HuH-7 (cell line): ENCODE measurements around the gene MYL10.
"Not testable (repeated sequence)": the region's sequence is repeated elsewhere in the genome, so short reads cannot be mapped to it uniquely, and the experiment has no call there.

Experiments
- DNase-seq: peaks from one replicate; pipeline ENCODE4 v3.0.0; 2011; ENCODE audit warnings: low spot score

Gene MYL10

GRCh38 chr7:101651112-101651511 is 22.0 kb upstream of the MYL10 start:
- no peak for DNase-seq

DNA sequence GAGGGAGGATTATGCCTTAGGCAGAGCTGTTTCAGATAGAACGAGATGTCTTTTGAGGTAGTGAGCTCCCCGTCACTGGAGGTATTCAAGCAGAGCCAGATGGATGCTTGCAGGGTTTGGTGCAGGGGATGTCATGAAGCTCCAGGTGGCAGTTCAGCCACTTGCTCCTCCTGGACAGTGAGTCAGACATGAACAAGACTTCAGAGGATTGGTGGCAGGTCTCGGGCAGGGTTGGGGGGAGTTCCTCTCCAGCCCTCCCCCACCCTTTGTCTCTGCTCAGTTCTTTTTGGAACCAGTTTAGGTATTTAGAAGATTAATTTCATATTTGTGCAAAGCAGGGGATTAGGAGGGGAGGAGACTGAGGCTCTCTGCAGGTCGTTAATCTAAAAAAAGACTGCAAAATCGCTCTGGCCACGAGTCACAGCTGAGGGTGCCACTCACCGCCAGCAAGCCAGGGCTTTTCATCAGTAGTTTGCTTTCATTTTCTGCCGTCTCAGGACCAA is 21.5 kb upstream of the MYL10 start:
- no peak for DNase-seq

DNA sequence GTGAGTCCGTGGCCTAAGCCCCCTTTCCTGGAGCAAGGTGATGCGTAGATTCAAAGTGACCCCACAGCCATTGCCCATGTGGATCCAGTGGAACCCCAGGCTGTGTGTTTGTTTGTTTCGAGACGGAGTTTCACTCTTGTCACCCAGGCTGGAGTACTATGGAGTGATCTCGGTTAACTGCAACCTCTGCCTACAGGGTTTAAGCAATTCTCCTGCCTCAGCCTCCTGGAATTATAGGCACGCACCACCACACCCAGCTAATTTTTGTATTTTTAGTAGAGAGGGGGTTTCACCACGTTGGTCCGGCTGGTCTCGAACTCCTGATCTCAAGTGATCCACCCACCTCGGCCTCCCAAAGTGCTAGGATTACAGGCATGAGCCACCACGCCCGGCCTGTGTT is 18.8 kb upstream of the MYL10 start:
- DNase-seq, result not testable (repeated sequence)

DNA sequence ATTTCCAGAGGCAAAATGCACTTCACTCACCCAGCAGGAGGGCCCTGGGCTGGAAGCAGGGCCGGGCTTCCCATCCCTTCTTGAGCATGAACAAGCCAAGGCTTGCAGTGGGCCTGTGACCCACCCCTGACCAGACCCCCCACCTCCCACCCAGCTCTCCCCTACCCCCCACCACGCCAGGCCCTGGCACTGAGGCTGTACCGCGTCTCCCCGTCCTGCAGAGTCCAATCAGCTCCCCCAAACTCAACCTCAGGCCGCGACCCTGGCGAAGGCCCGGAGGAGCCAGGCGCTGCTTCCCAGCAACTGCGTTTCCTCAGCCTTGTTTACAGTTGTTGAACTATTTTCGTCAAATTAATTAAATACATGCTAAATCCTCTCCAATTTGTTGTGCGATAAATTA is 16.9 kb upstream of the MYL10 start:
- DNase-seq, result no peak

DNA sequence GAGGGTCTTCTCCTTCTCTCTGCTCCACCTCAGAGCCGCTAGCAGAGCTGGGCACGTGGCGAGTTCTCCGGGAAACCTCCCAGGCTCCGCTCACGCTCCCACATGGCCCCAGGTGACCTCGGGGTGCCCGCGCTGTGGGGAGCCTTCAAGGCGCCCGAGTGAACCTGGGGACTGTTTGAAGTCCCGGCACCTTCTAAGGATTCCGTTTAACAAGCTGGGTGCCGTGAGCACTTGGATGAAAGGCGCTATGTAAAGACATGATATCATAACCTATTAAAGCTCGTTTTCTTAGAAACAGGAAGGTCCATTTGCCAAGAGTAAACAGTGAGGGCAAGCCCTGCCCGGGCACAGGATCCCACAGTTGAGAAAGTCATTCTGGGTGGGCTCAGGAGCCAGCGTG is 15.8 kb upstream of the MYL10 start:
- no peak for DNase-seq

- DNase-seq, result not testable (repeated sequence)
These were observed 10.0 kb upstream of the MYL10 start for GRCh38 chr7:101639127-101639526.

DNA sequence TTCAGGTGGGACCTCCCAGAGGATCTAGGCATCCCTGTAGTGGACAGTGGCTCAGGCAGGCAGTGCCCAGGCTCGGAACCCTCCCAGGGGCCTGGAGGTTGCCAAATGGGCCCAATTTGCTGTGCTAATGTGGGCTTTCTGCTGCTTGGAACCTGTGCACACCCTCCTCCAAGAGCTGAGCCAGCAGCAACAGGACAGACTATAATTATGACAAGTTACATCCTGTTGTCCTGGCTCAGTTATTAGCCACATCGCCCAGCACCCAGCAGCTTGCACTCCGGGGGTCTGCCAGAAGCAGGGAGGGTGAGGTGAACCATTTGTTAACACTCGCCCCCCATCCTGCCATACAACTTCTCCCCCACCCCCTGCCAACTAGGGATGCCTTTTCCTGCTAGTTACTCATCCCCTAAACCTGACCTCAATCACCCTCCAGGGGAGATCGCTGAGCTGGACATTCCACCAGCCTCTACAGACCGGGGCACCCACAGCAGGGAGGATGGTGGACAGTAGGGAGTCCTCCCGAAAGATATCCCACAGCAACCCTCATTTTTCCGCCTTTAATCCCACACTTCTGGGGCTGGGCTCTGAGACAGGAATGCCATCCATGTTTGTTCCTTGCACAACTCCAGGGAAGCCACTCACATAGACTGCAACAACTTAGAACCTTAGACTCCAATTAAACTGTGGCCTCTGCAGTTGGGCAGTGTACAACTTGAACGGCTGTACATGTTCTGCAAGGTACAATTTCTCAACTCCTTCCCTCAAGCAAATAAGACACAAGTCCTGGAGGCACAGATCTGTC is 7.9 kb upstream of the MYL10 start:
- no peak for DNase-seq

DNA sequence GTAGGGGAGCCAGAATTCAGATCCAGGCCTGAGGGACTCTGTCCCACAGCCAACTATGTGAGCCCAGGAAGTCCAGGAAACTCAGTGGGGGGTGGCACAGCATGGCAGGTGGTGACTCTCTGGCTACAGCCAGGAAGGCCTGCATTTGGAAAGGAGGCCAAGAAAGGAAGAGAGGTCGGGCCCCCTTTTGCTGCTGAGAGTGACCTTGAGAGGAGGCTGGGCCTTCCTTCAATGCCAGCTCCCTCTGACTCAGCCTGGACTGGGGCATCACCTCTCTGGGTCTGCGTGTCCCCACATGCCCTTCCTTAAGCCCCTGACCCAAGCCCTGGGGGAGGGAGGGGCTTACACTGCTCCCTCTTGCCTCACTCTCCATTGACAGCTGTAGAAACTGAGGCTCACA is 6.4 kb upstream of the MYL10 start:
- DNase-seq, result no peak

DNA sequence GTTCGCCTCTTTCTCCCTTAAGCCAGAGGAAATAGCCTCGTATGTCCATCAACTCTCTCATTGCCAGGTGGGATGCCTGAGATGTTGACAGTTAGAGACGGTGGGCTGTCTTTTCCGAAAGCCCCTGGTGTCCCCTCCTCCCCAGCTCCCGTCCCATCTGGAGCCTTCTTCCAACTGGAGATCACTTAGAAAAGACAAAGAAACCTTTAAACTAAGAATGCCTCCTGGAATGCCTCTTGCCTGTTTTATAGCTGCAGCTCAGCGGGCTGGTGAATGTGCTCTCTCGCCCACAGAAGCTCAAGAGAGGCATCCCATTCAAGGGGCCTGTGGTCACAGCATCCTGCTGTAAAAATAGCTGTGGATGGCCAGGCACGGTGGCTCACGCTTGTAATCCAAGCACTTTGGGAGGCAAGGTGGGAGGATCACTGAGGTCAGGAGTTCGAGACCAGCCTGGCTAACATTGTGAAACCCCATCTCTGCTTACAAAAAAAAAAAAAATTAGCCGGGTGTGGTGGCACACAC is 5.2 kb upstream of the MYL10 start:
- DNase-seq, result no peak

- DNase-seq, result no peak
These were observed 4.4 kb upstream of the MYL10 start for GRCh38 chr7:101633511-101633910.

- DNase-seq, result no peak
These were observed 3.5 kb upstream of the MYL10 start for GRCh38 chr7:101632641-101633040.

DNA sequence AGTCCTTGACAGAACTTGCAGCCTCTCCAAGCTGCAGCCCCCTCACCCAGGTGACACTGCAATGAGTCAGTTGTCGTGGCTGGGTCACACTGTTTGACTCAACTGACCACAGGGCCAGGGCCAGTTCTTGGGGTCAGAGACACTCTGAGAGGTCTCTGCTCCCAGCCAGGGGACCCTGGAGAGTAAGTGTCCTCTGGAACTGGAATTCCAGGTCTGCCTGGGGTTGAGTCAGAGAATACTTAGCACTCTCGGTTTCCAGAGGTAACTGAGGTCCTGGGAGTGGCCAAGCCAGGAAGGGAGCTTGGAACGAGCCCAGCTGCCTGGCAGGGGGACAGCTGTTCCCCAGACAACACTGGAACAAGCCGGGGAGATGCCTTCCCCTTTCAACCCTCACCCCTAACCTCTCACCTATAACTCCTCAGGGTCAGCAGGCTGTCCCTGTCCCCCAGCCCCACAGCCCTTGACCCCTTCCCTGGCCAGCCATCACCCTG is 2.2 kb upstream of the MYL10 start:
- DNase-seq, result no peak

GRCh38 chr7:101630591-101630990 is 1.5 kb upstream of the MYL10 start:
- no peak for DNase-seq

DNA sequence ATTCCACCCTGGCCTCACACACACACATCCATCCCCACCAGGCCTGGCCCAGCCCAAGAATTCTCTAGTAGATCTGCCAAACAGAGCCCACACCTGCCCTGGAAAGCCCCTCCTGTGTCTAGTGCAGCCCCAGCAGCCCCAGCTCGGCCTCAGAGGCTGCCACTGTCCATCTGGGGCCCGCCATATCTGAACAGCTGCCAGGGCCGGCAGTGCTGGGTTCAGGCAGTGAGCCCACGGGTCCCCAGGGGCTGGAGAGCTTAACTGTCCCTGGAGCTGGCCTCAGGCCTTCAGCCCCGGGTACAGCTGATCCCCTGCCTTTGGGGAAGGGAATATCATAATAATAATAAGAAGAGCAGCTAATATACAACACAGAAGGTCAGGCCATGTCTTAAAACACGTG is 574 bp downstream of the MYL10 start:
- DNase-seq, result no peak

DNA sequence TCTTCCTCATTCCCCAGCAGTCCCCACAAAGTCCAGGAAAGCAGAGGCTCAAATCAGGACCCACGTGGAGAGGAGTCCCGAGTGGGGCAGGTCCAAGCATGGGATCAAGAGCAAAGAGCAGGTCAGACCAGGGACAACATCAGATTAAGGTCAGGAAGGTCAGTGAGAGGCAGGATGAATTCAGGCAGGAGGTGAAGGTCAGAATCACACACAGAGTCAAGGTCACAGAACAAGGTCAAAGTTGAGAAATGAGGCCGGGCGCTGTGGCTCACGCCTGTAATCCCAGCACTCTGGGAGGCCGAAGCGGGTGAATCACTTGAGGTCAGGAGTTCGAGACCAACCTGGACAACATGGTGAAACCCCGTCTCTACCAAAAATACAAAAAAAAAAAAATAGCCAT is 2.3 kb downstream of the MYL10 start:
- no peak for DNase-seq

- no peak for DNase-seq
These were observed 2.9 kb downstream of the MYL10 start for GRCh38 chr7:101626069-101626671.

- DNase-seq, result no peak
These were observed 3.9 kb downstream of the MYL10 start for GRCh38 chr7:101625031-101625791.

GRCh38 chr7:101624246-101625001 is 4.7 kb downstream of the MYL10 start:
- DNase-seq, result no peak

DNA sequence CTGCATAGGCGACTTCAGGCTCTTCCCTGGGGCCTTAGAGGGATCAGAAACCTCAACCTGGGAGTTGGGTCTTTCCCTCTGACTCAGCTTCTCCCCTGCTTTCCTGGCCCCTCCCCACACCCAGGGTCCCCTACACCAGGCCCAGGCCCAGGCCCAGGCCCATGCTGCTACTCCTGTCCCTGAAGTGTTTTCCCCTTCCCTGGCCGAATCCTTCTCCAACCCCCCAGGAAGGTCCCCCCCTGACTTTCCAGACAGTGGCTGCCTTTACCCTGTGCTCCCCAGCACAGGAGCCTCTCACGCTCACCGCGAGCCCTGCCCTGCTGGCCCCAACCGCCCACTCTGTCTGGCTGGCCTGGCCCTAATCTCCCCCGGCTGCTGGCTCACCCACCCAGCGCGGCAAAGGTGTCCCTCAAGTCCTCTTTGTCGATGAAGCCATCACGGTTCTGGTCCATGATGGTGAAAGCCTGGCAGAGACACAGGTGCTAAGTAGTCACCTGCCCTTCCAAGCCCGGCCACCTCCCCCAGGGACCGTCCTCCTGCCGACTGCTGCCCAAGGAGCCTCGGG is 6.4 kb downstream of the MYL10 start:
- no peak for DNase-seq

DNA sequence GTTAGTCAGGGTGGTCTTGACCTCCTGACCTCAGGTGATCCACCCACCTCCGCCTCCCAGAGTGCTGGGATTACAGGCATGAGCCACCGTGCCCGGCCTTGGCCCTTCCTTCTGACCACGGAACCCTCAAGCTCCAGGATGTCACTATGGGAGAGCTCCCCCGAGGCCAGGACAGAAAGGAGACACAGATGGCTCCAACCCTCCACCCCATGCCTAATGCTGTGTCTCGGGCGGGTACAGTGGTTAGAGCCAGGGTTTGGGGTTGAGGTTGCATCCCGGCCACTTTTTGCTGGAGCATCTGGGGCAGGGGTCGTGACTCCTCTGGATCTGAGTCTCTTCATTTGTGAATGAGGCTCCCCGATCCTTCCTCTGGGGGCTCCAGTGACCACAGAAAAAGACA is 8.1 kb downstream of the MYL10 start:
- no peak for DNase-seq

DNA sequence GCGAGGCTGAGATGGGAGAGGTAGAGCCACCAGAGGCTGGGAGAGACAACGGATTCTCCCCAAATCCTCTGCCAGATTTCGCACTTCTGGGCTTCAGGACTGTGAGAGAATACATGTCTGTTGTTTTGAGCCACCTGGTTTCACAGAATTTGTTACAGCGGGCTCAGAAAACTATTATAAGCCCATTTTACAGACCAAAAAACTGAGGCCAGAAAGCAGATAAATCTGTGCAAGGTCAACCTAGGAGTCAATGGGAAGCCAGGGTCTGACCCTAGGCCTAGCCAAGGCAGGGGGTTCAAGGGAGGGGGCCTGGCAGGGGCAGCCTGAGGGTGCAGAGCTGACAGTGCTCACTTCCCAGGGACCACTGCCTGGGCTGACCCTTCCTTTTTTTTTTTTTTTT is 8.7 kb downstream of the MYL10 start:
- DNase-seq, result no peak
